PC-3 (cell line): ENCODE data around the gene NOCT. TPM values are rescaled to one million over a fixed set of nuclear protein-coding genes. Genes with fewer than 3 reads are reported as not detected.

ENCODE experiments used
- ATAC-seq: fragments of 200-7000 bp; cut with Tn5 transposase; 2 replicates; pipeline ENCODE4 v1.9.1; 2020; ENCODE audit warnings: mild to moderate bottlenecking, moderate library complexity
- BruUV-seq: library from RNA; stranded (reverse); fragments of 400-500 nt; replicated peaks from 2 replicates; lab custom pipeline; 2021; lab: Mats Ljungman, UMichigan
- CTCF ChIA-PET: fragments of 300-600 bp; sonication (Branson Sonifier 250); formaldehyde crosslinking; loops from one replicate; lab custom pipeline; 2022; ENCODE audit warnings: antibody characterized with exemption; lab: Charles Lee
- POLR2A ChIA-PET: fragments of 300-600 bp; sonication (Branson Sonifier 250); formaldehyde crosslinking; loops from one replicate; lab custom pipeline; 2022; ENCODE audit warnings: antibody characterized with exemption; ENCODE audit not compliant: unreplicated experiment; lab: Charles Lee
- DNase-seq: peaks from one replicate; pipeline ENCODE4 v3.0.0-alpha.2; 2015
- H2AFZ ChIP-seq: fragments of 300-600 bp; sonication (generic); 2 replicates; pipeline ENCODE4 v1.6.0; 2016; ENCODE audit warnings: antibody characterized with exemption, low read length
- H3F3A ChIP-seq: fragments of 300-600 bp; sonication (generic); one replicate; pipeline ENCODE4 v1.6.0; 2017; ENCODE audit warnings: antibody characterized with exemption, low read length, control low read depth, mild to moderate bottlenecking; ENCODE audit not compliant: unreplicated experiment
- H3K27ac ChIP-seq: fragments of 300-600 bp; sonication (generic); 2 replicates; pipeline ENCODE4 v1.5.1; 2016; ENCODE audit warnings: mild to moderate bottlenecking, low read length
- H3K27me3 ChIP-seq: fragments of 300-600 bp; sonication (generic); 2 replicates; pipeline ENCODE4 v1.6.1; 2016; ENCODE audit warnings: low read length, mixed read lengths
- H3K36me3 ChIP-seq: fragments of 300-600 bp; sonication (generic); 2 replicates; pipeline ENCODE4 v1.6.1; 2016; ENCODE audit warnings: low read depth, mixed run types, low read length, mixed read lengths
- H3K4me1 ChIP-seq: fragments of 300-600 bp; sonication (generic); 2 replicates; pipeline ENCODE4 v1.5.1; 2016; ENCODE audit warnings: low read length; ENCODE audit not compliant: insufficient read depth
- H3K4me2 ChIP-seq: fragments of 300-600 bp; sonication (generic); 2 replicates; pipeline ENCODE4 v1.6.0; 2016; ENCODE audit warnings: low read length
- H3K4me3 ChIP-seq: fragments of 300-600 bp; sonication (generic); 2 replicates; pipeline ENCODE4 v1.5.1; 2016; ENCODE audit warnings: mild to moderate bottlenecking, low read length, mixed read lengths
- H3K79me2 ChIP-seq: fragments of 300-600 bp; sonication (generic); 2 replicates; pipeline ENCODE4 v1.6.1; 2017; ENCODE audit warnings: low read length, mixed read lengths
- H3K9ac ChIP-seq: fragments of 300-600 bp; sonication (generic); 2 replicates; pipeline ENCODE4 v1.6.0; 2016; ENCODE audit warnings: mild to moderate bottlenecking, low read length
- H3K9me2 ChIP-seq: fragments of 300-600 bp; sonication (generic); replicated peaks from 2 replicates; pipeline ENCODE4 v1.6.1; 2016; ENCODE audit warnings: mixed run types, low read length, mixed read lengths
- H3K9me3 ChIP-seq: fragments of 300-600 bp; sonication (generic); 2 replicates; pipeline ENCODE4 v1.6.1; 2016; ENCODE audit warnings: low read length, mixed read lengths
- H4K20me1 ChIP-seq: fragments of 300-600 bp; sonication (generic); 2 replicates; pipeline ENCODE4 v1.6.1; 2016; ENCODE audit warnings: low read length, mixed read lengths
- CTCF ChIP-seq: fragments of 300-600 bp; sonication (generic); conservative IDR thresholded peaks from 2 replicates; pipeline ENCODE4 v1.5.1; 2017; ENCODE audit warnings: antibody characterized with exemption, low read depth, mild to moderate bottlenecking, low read length
- EZH2 ChIP-seq: fragments of 300-600 bp; sonication (generic); IDR thresholded peaks from one replicate; pipeline ENCODE4 v1.6.1; 2017; ENCODE audit warnings: antibody characterized with exemption, mild to moderate bottlenecking, low read length; ENCODE audit not compliant: unreplicated experiment
- EZH2phosphoT487 ChIP-seq: fragments of 300-600 bp; sonication (generic); IDR thresholded peaks from 2 replicates; pipeline ENCODE4 v1.6.1; 2018; ENCODE audit warnings: mild to moderate bottlenecking, antibody characterized with exemption, low read length, borderline replicate concordance
- intact Hi-C: fragments of 100-400 bp; cut with micrococcal nuclease; formaldehyde crosslinking; loops from 2 replicates; pipeline ENCODE4 v1.9.0; 2023
- total RNA-seq: library from RNA; depleted of rRNA; stranded (reverse); fragments of >200 nt; gene quantifications from 2 replicates; pipeline ENCODE4 v1.2.3, GENCODE V29; 2014

NOCT gene
- total RNA-seq, 1 experiment from 2014 or later, result 32.7 TPM

GRCh38 chr4:139076016-139076744 lies 60.6 kb downstream of the NOCT start:
- H3F3A ChIP-seq, result no peaks in the 10 kb centered on the region
- ATAC-seq, result no peak
- peaks cover 21% of the 10 kb centered on the region for H4K20me1 ChIP-seq
- no peak overlapping the region for H3K9ac ChIP-seq
- H3K9me2 ChIP-seq, result no peaks in the 10 kb centered on the region
- H2AFZ ChIP-seq, result no peak overlapping the region
- no peak overlapping the region for H3K4me3 ChIP-seq
- ChIA-PET CTCF (interaction anchor here (0.6 kb wide), 1 partner anchor 92 kb away, joined by 3 read pairs; no protein-coding TSS in a partner anchor), POLR2A (no interaction called here)
- no TSS peak for BruUV-seq
- peaks cover 18% of the 10 kb centered on the region for H3K36me3 ChIP-seq
- H3K27ac ChIP-seq, result no peak overlapping the region
- intact Hi-C loops, result no loop called here
- no peak overlapping the region for H3K4me2 ChIP-seq
- H3K4me1 ChIP-seq, result peaks cover 9% of the 10 kb centered on the region; the same call in 1 of the 2 replicates
- no peak for DNase-seq
- no peaks in the 10 kb centered on the region for H3K9me3 ChIP-seq
- H3K27me3 ChIP-seq, result no peaks in the 10 kb centered on the region
- TF ChIP-seq CTCF (no peak), EZH2 (no peak), EZH2phosphoT487 (no peak)
- H3K79me2 ChIP-seq, result peaks cover 85% of the 10 kb centered on the region

- peaks cover 29% of the 10 kb centered on the region for H4K20me1 ChIP-seq
- H2AFZ ChIP-seq, result no peak overlapping the region
- POLR2A ChIA-PET, result interaction anchor here (0.6 kb wide), 1 partner anchor 31 kb away, joined by 3 read pairs; no protein-coding TSS in a partner anchor
- no peak overlapping the region for H3K27ac ChIP-seq
- H3K4me1 ChIP-seq, result peaks cover 19% of the 10 kb centered on the region; the same call in 1 of the 2 replicates
- no peak for ATAC-seq
- peaks cover 2% of the 10 kb centered on the region; the same call in 1 of the 2 replicates for H3K36me3 ChIP-seq
- H3K9ac ChIP-seq, result no peak overlapping the region
- intact Hi-C loops, result no loop called here
- CTCF ChIA-PET, result no interaction called here
- no peak overlapping the region for H3K4me3 ChIP-seq
- H3K27me3 ChIP-seq, result no peaks in the 10 kb centered on the region
- no peak overlapping the region for H3K4me2 ChIP-seq
- peaks cover 98% of the 10 kb centered on the region for H3K79me2 ChIP-seq
- no peaks in the 10 kb centered on the region for H3K9me3 ChIP-seq
- no peaks in the 10 kb centered on the region for H3F3A ChIP-seq
- no peaks in the 10 kb centered on the region for H3K9me2 ChIP-seq
- BruUV-seq, result no TSS peak
- no peak for TF ChIP-seq EZH2
- no peak for TF ChIP-seq CTCF
- no peak for TF ChIP-seq EZH2phosphoT487
- DNase-seq, result no peak
Observed at GRCh38 chr4:139077567-139078355, 62.2 kb downstream of the NOCT start.
